B cell (primary cell): ENCODE data around the gene C22orf15. TPM values are rescaled to one million over a fixed set of nuclear protein-coding genes. Genes with fewer than 3 reads are reported as not detected.

Experiments used
- ATAC-seq: fragments of 200-7000 bp; cut with Tn5 transposase; one replicate; pipeline ENCODE4 v1.10.0; 2021; ENCODE audit warnings: low read depth, mild to moderate bottlenecking, moderate number of reproducible peaks, moderate library complexity
- CTCF ChIA-PET: fragments of 350-600 bp; sonication (Branson Sonifier 250); formaldehyde crosslinking; loops from one replicate; lab custom pipeline; 2021; ENCODE audit warnings: antibody characterized with exemption, inconsistent platforms; lab: Charles Lee
- POLR2A ChIA-PET: fragments of 350-600 bp; sonication (Branson Sonifier 250); formaldehyde crosslinking; loops from one replicate; lab custom pipeline; 2021; ENCODE audit warnings: antibody characterized with exemption; lab: Charles Lee
- DNase-seq: peaks from one replicate; pipeline ENCODE4 v3.0.0; 2013
- H2AFZ ChIP-seq: 2 replicates; pipeline ENCODE4 v1.6.1; 2012; ENCODE audit warnings: mild to moderate bottlenecking, low read depth, low read length; ENCODE audit not compliant: insufficient read depth, poor library complexity, severe bottlenecking
- H3K27ac ChIP-seq, 2 donors: 1 replicate in 1 of 2; 2 replicates in 1 of 2; pipeline ENCODE4 v1.5.1; 2012 to 2013; ENCODE audit warnings: low read length in 2 of 2, mild to moderate bottlenecking in 2 of 2, moderate library complexity in 1 of 2
- H3K27me3 ChIP-seq, 4 experiments: fragments of 200-600 bp in 1 of 4; sonication (generic) in 1 of 4; replicated peaks in 1 of 4; 1 replicate in 2 of 4; 2 replicates in 2 of 4; pipeline versions ENCODE4 v1.6.1 to v1.7.0; 2013 to 2016; ENCODE audit warnings: low read length in 3 of 4, mild to moderate bottlenecking in 2 of 4, mixed read lengths in 1 of 4, moderate library complexity in 1 of 4; ENCODE audit not compliant: insufficient read depth in 4 of 4, control insufficient read depth in 3 of 4; ENCODE audit errors: control extremely low read depth in 1 of 4
- H3K36me3 ChIP-seq, 2 experiments: replicated peaks in 1 of 2; 1 replicate in 1 of 2; 2 replicates in 1 of 2; pipeline versions ENCODE4 v1.6.1 to v1.7.1; 2013; ENCODE audit warnings: low read length in 1 of 2; ENCODE audit not compliant: insufficient read depth in 2 of 2, control insufficient read depth in 1 of 2; ENCODE audit errors: control extremely low read depth in 1 of 2, extremely low read depth in 1 of 2
- H3K4me1 ChIP-seq, 2 donors: fragments of 200-600 bp in 1 of 2; sonication (generic) in 1 of 2; 1 replicate in 1 of 2; 2 replicates in 1 of 2; pipeline versions ENCODE4 v1.5.1 to v1.6.1; 2013 to 2017; ENCODE audit warnings: low read length in 2 of 2; ENCODE audit not compliant: control insufficient read depth in 2 of 2, insufficient read depth in 2 of 2
- H3K4me2 ChIP-seq: replicated peaks from 2 replicates; pipeline ENCODE3; 2012; ENCODE audit warnings: mild to moderate bottlenecking, low read depth, low read length; ENCODE audit not compliant: poor library complexity, severe bottlenecking
- H3K4me3 ChIP-seq, 5 experiments: fragments of 200-600 bp in 1 of 5; sonication (generic) in 1 of 5; 1 replicate in 3 of 5; 2 replicates in 2 of 5; pipeline versions ENCODE4 v1.5.1 to v1.7.0; 2011 to 2016; ENCODE audit warnings: low read length in 4 of 5, mild to moderate bottlenecking in 4 of 5, low read depth in 2 of 5, control low read depth in 1 of 5, moderate library complexity in 1 of 5; ENCODE audit not compliant: insufficient read depth in 1 of 5; ENCODE audit errors: control extremely low read depth in 1 of 5, extremely low read depth in 1 of 5
- H3K79me2 ChIP-seq: fragments of 200-600 bp; sonication (generic); one replicate; pipeline ENCODE4 v1.6.0; 2016; ENCODE audit warnings: low read length; ENCODE audit not compliant: control insufficient read depth, insufficient read depth
- H3K9ac ChIP-seq: fragments of 200-600 bp; sonication (generic); 2 replicates; pipeline ENCODE4 v1.6.1; 2017; ENCODE audit warnings: mild to moderate bottlenecking, low read length, moderate library complexity
- H3K9me3 ChIP-seq, 3 donors: one replicate each; pipeline versions ENCODE4 v1.6.1 to v1.7.1; 2013; ENCODE audit warnings: low read length in 2 of 3; ENCODE audit not compliant: control insufficient read depth in 2 of 3, insufficient read depth in 1 of 3; ENCODE audit errors: control extremely low read depth in 1 of 3
- H4K20me1 ChIP-seq: 2 replicates; pipeline ENCODE4 v1.6.0; 2012; ENCODE audit warnings: mild to moderate bottlenecking, low read length; ENCODE audit not compliant: insufficient read depth, control insufficient read depth, poor library complexity, severe bottlenecking
- H3K27ac Mint-ChIP-seq: one replicate; pipeline ENCODE4 v1.8.0; 2021; ENCODE audit warnings: mixed read lengths
- H3K27me3 Mint-ChIP-seq: one replicate; pipeline ENCODE4 v1.8.0; 2021; ENCODE audit warnings: mixed read lengths
- H3K4me1 Mint-ChIP-seq: one replicate; pipeline ENCODE4 v1.8.0; 2021; ENCODE audit warnings: mixed read lengths
- H3K4me3 Mint-ChIP-seq: one replicate; pipeline ENCODE4 v1.8.0; 2021; ENCODE audit warnings: mixed read lengths
- H3K9me3 Mint-ChIP-seq: one replicate; pipeline ENCODE4 v1.8.0; 2022; ENCODE audit warnings: mixed read lengths; ENCODE audit not compliant: insufficient read depth
- CTCF ChIP-seq: fragments of 200-600 bp; IDR thresholded peaks from one replicate; pipeline ENCODE4 v1.8.0; 2022; ENCODE audit warnings: antibody characterized with exemption, mild to moderate bottlenecking
- EZH2 ChIP-seq: IDR thresholded peaks from 2 replicates; pipeline ENCODE4 v1.6.1; 2012; ENCODE audit warnings: borderline replicate concordance, low read depth, mild to moderate bottlenecking, moderate library complexity, low read length; ENCODE audit not compliant: insufficient read depth, poor library complexity, severe bottlenecking
- WGBS: methylation state at CpG from one replicate; pipeline ENCODE4 v1.1.5; 2013; ENCODE audit warnings: missing lambda C conversion rate; ENCODE audit not compliant: insufficient coverage; 5-methylcytosine and 5-hydroxymethylcytosine counted together
- intact Hi-C: fragments of 100-400 bp; cut with micrococcal nuclease; formaldehyde crosslinking; loops from one replicate; pipeline ENCODE4 v1.10.0; 2022
- polyA plus RNA-seq: library from polyadenylated mRNA; depleted of rRNA; stranded (reverse); fragments of >200 nt; gene quantifications from 2 replicates; pipeline ENCODE4 v1.2.3, GENCODE V29; 2012
- total RNA-seq, 2 donors: library from RNA; stranded (reverse); fragments of 120-200 nt in 1 of 2; gene quantifications; 1 replicate in 1 of 2; 2 replicates in 1 of 2; pipeline versions ENCODE4 v1.2.3 to v1.2.4, GENCODE V29; 2013 to 2022

The C22orf15 gene
- total and polyA plus RNA-seq, 2 donors (not counting 1 experiment from before 2014, with no cell fraction given) = 0.61 to 0.81 TPM

- POLR2A ChIA-PET = interaction anchor here (0.6 to 1.1 kb wide), 3 partner anchors 8 to 959 kb away, joined by 3 to 6 read pairs (median 4); no protein-coding TSS in a partner anchor
These were observed 15.2 kb downstream of the C22orf15 start for GRCh38 chr22:23777776-23778576.

More at GRCh38 chr22:23777776-23778576, 15.2 kb downstream of the C22orf15 start:
- peaks cover 7% of the 10 kb centered on the region for H4K20me1 ChIP-seq
- Mint-ChIP-seq H3K4me3 (no peak overlapping the region), H3K9me3 (no peaks in the 10 kb centered on the region), H3K4me1 (peaks cover 13% of the 10 kb centered on the region), H3K27me3 (no peaks in the 10 kb centered on the region), H3K27ac (no peak overlapping the region)
- no peak overlapping the region for H3K27ac ChIP-seq
- no peaks in the 10 kb centered on the region for H3K9me3 ChIP-seq
- H3K27me3 ChIP-seq = no peaks in the 10 kb centered on the region
- H3K4me1 ChIP-seq = peaks cover 7 to 8% of the 10 kb centered on the region in 2 donors
- no peak overlapping the region for H2AFZ ChIP-seq
- ATAC-seq = no peak
- no peak overlapping the region for H3K4me2 ChIP-seq
- intact Hi-C loops = no loop called here
- CTCF ChIA-PET = interaction anchor here (1.1 kb wide), 1 partner anchor 70 kb away, joined by 4 read pairs; no protein-coding TSS in a partner anchor
- no peak for DNase-seq
- 96% methylated on average over 11 of the region's 11 CpGs for WGBS
- H3K4me3 ChIP-seq = no peak overlapping the region
- TF ChIP-seq EZH2 (no peak), CTCF (no peak)
- H3K9ac ChIP-seq = no peak overlapping the region
- H3K36me3 ChIP-seq = peaks cover 0 to 10% of the 10 kb centered on the region in 2 experiments
- H3K79me2 ChIP-seq = peaks cover 6% of the 10 kb centered on the region
